Astrocyte (in vitro differentiated cells and primary cell): ENCODE measurements around the gene HES1.

Experiments
- EZH2 ChIP-seq: IDR thresholded peaks from 2 replicates; pipeline ENCODE4 v1.6.1; 2012; ENCODE audit warnings: mild to moderate bottlenecking, low read length, inconsistent platforms; ENCODE audit not compliant: insufficient read depth
- TF ChIP-seq, protein P1 (sequence below): IDR thresholded peaks from 2 replicates; pipeline ENCODE4 v1.5.1; 2011; ENCODE audit warnings: low read depth, mild to moderate bottlenecking, inconsistent platforms, low read length, moderate library complexity; ENCODE audit not compliant: insufficient read depth

DNA sequence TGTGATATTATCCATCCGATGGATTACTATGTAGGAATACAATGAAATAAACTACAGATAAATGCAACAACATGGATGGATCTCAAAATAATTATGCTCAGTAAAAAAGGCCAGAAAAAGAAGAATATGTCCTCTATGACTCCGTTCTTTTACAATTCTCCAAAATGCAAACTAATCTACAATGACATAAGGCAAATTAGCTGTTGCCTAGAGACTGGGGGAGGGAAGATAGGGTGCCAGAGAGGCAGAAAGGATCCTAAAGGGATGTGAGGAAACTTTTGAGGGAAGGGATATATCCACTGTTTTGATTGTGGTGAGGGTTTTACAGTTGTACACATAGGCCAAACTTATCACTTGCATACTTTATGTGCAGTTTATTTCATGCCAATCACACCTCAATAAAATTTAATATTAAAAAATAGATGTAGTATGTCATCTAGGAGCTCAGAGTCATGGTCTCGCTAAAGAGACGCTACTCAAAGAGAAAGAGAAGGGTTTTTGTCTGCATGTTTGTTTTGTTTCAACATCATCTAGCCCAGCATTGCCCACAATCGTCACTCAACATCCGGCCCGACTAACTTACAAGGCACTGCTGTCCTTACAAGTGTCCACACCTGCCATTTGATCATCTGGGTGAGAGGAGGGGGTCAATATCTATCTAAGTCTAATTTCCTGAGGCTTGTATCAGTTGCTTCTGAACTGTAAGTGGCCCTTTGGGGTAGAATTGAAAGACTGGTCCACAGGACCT lies 29.5 kb downstream of the HES1 start:
- TF ChIP-seq, protein P1, sequence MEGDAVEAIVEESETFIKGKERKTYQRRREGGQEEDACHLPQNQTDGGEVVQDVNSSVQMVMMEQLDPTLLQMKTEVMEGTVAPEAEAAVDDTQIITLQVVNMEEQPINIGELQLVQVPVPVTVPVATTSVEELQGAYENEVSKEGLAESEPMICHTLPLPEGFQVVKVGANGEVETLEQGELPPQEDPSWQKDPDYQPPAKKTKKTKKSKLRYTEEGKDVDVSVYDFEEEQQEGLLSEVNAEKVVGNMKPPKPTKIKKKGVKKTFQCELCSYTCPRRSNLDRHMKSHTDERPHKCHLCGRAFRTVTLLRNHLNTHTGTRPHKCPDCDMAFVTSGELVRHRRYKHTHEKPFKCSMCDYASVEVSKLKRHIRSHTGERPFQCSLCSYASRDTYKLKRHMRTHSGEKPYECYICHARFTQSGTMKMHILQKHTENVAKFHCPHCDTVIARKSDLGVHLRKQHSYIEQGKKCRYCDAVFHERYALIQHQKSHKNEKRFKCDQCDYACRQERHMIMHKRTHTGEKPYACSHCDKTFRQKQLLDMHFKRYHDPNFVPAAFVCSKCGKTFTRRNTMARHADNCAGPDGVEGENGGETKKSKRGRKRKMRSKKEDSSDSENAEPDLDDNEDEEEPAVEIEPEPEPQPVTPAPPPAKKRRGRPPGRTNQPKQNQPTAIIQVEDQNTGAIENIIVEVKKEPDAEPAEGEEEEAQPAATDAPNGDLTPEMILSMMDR: no peak
- no peak for TF ChIP-seq EZH2
